ENCODE measurements around the gene RRP15. TPM values are rescaled to one million over a fixed set of nuclear protein-coding genes. Genes with fewer than 3 reads are reported as not detected.

Gene RRP15
- total RNA-seq, 4 donors from 2014 or later = 2.6 to 21.8 (median 12.9) TPM

- Histone ChIP-seq H3K4me3 (no peak overlapping the region), H3K9me3 (peaks cover 0 to 3% of the 10 kb centered on the region in 2 donors), H3K27me3 (no peaks in the 10 kb centered on the region), H3K27ac (no peak overlapping the region), H3K36me3 (no peaks in the 10 kb centered on the region), H3K4me1 (no peaks in the 10 kb centered on the region)
- TF ChIP-seq POLR2A (IDR thresholded peaks at IDR 0.05) = no peak
- TF ChIP-seq, protein P1, sequence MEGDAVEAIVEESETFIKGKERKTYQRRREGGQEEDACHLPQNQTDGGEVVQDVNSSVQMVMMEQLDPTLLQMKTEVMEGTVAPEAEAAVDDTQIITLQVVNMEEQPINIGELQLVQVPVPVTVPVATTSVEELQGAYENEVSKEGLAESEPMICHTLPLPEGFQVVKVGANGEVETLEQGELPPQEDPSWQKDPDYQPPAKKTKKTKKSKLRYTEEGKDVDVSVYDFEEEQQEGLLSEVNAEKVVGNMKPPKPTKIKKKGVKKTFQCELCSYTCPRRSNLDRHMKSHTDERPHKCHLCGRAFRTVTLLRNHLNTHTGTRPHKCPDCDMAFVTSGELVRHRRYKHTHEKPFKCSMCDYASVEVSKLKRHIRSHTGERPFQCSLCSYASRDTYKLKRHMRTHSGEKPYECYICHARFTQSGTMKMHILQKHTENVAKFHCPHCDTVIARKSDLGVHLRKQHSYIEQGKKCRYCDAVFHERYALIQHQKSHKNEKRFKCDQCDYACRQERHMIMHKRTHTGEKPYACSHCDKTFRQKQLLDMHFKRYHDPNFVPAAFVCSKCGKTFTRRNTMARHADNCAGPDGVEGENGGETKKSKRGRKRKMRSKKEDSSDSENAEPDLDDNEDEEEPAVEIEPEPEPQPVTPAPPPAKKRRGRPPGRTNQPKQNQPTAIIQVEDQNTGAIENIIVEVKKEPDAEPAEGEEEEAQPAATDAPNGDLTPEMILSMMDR (IDR thresholded peaks at IDR 0.05) = no peak
- intact Hi-C loops (cut with DNase I; ENCODE audit: low total_unique reads) = no loop called here
- DNase-seq = no peak
These were observed 25.3 kb upstream of the RRP15 start for GRCh38 chr1:218259800-218260199.

DNA sequence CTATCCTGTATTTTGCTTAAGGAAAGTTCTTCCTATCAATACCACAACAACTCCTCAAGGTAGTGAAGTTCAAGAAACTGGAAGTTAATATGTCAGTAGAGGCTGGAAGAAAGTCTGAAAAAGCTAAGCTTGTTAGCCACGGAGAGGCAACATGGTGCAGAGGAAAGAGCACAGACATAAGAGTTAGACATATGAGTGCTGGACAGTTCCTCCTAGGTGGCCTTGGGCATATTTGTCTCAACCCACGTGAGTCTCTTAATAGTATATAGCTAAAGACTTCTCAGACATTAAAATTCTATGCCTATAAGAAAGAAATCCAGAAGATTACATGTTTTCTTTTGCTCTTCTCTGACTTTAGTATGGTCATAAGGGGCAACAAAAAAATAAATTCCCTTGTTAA lies 22.8 kb upstream of the RRP15 start:
- Histone ChIP-seq H3K9me3 (peaks cover 0 to 3% of the 10 kb centered on the region in 2 donors), H3K36me3 (no peaks in the 10 kb centered on the region), H3K4me1 (no peaks in the 10 kb centered on the region), H3K4me3 (no peak overlapping the region), H3K27me3 (no peaks in the 10 kb centered on the region), H3K27ac (no peak overlapping the region)
- no peak for DNase-seq
- intact Hi-C loops (cut with DNase I; ENCODE audit: low total_unique reads) = no loop called here
- TF ChIP-seq, protein P1 (IDR thresholded peaks at IDR 0.05) = no peak
- no peak for TF ChIP-seq POLR2A (IDR thresholded peaks at IDR 0.05)

- H3K36me3 ChIP-seq = no peaks in the 10 kb centered on the region
- DNase-seq = no peak
- intact Hi-C loops (cut with DNase I; ENCODE audit: low total_unique reads) = no loop called here
- no peaks in the 10 kb centered on the region for H3K9me3 ChIP-seq
- no peak for TF ChIP-seq POLR2A (IDR thresholded peaks at IDR 0.05)
- TF ChIP-seq, protein P1 (IDR thresholded peaks at IDR 0.05) = no peak
- no peak overlapping the region for H3K27ac ChIP-seq
- H3K4me1 ChIP-seq = no peaks in the 10 kb centered on the region
- H3K4me3 ChIP-seq = no peak overlapping the region
- no peaks in the 10 kb centered on the region for H3K27me3 ChIP-seq
These were observed 18.7 kb upstream of the RRP15 start for GRCh38 chr1:218266356-218266755.

DNA sequence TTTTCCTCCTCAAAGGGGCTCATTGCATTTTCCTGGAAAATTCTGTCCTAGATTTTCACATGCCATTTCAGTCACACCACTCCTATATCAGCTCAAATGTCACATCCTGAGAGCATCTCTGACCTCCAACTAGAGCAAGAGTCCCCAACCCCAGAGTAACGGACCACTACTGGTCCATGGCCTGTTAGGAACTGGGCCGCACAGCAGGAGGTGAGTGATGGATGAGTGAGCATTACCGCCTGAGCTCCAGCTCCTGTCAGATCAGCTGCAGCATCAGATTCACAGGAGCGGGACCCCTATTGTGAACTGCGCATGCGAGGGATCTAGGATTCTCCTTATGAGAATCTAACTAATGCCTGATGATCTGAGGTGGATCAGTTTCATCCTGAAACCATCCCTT lies 12.7 kb upstream of the RRP15 start:
- intact Hi-C loops (cut with DNase I; ENCODE audit: low total_unique reads) = no loop called here
- Histone ChIP-seq H3K4me3 (no peak overlapping the region), H3K36me3 (no peaks in the 10 kb centered on the region), H3K27me3 (no peaks in the 10 kb centered on the region), H3K4me1 (no peaks in the 10 kb centered on the region), H3K9me3 (no peaks in the 10 kb centered on the region), H3K27ac (no peak overlapping the region)
- no peak for DNase-seq
- TF ChIP-seq, protein P1 (IDR thresholded peaks at IDR 0.05) = no peak
- TF ChIP-seq POLR2A (IDR thresholded peaks at IDR 0.05) = no peak

GRCh38 chr1:218273762-218274479 lies 11.2 kb upstream of the RRP15 start:
- no peaks in the 10 kb centered on the region for H3K27me3 ChIP-seq
- intact Hi-C loops (cut with DNase I; ENCODE audit: low total_unique reads) = no loop called here
- H3K36me3 ChIP-seq = no peaks in the 10 kb centered on the region
- no peak overlapping the region for H3K27ac ChIP-seq
- no peak overlapping the region for H3K4me3 ChIP-seq
- no peak for DNase-seq
- no peak for TF ChIP-seq POLR2A (IDR thresholded peaks at IDR 0.05)
- TF ChIP-seq, protein P1 (IDR thresholded peaks at IDR 0.05) = no peak
- H3K4me1 ChIP-seq = no peaks in the 10 kb centered on the region
- H3K9me3 ChIP-seq = no peaks in the 10 kb centered on the region
